PC-9 (cell line): ENCODE data around the gene PLEKHH1.

Experiments
- EZH2 ChIP-seq: fragments of 200-600 bp; sonication (generic); IDR thresholded peaks from 2 replicates; pipeline ENCODE4 v1.8.0; 2017; ENCODE audit warnings: antibody characterized with exemption, low read depth
- TF ChIP-seq, protein P1 (sequence below): fragments of 200-600 bp; sonication (generic); conservative IDR thresholded peaks from 2 replicates; pipeline ENCODE4 v1.6.1; 2017; ENCODE audit warnings: mixed run types, antibody characterized with exemption, mild to moderate bottlenecking, moderate library complexity

DNA sequence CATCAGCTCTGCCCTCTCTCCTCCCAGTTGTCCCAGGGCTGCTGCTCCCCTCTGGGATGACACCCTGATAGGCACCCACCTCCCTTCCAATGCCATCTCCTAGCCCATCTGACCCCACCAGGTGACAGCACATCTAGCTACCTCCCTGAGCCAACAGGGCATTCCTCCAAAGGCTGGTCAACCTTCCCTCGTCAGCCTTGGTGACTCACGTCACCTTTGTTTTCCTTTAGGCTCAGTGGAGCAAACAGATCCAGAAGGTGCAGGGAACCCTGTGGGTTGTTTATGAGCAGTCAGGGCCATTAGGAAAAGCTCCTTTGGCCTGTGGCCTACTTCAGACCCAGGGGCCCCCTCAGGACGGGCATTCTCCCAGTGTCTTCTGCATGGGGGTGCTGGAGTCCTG lies 34.6 kb downstream of the PLEKHH1 start:
- TF ChIP-seq, protein P1, sequence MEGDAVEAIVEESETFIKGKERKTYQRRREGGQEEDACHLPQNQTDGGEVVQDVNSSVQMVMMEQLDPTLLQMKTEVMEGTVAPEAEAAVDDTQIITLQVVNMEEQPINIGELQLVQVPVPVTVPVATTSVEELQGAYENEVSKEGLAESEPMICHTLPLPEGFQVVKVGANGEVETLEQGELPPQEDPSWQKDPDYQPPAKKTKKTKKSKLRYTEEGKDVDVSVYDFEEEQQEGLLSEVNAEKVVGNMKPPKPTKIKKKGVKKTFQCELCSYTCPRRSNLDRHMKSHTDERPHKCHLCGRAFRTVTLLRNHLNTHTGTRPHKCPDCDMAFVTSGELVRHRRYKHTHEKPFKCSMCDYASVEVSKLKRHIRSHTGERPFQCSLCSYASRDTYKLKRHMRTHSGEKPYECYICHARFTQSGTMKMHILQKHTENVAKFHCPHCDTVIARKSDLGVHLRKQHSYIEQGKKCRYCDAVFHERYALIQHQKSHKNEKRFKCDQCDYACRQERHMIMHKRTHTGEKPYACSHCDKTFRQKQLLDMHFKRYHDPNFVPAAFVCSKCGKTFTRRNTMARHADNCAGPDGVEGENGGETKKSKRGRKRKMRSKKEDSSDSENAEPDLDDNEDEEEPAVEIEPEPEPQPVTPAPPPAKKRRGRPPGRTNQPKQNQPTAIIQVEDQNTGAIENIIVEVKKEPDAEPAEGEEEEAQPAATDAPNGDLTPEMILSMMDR = no peak
- no peak for TF ChIP-seq EZH2
